CD14-positive monocyte (primary cell): ENCODE results near the gene SLC35C1. TPM values are rescaled to one million over a fixed set of nuclear protein-coding genes. Genes with fewer than 3 reads are reported as not detected.
A peak's percentile ranks its signal among the peaks of the same experiment; 100 is the strongest.
"Not testable (repeated sequence)": the region's sequence is repeated elsewhere in the genome, so short reads cannot be mapped to it uniquely, and the experiment has no call there.

Source experiments
- DNase-seq, 3 donors: peaks; one replicate each; pipeline ENCODE4 v3.0.0-alpha.2; 2011 to 2022
- H2AFZ ChIP-seq: 2 replicates; pipeline ENCODE4 v1.6.0; 2012; ENCODE audit warnings: mild to moderate bottlenecking, low read depth, low read length, inconsistent platforms; ENCODE audit not compliant: insufficient read depth, poor library complexity, severe bottlenecking
- H3K27ac ChIP-seq, 2 donors: 1 replicate in 1 of 2; 2 replicates in 1 of 2; pipeline ENCODE4 v1.5.1; 2012 to 2013; ENCODE audit warnings: low read length in 2 of 2, control low read depth in 1 of 2, inconsistent platforms in 1 of 2, low read depth in 1 of 2, mild to moderate bottlenecking in 1 of 2
- H3K27me3 ChIP-seq, 2 donors: one replicate each; pipeline versions ENCODE4 v1.6.0 to v1.6.1; 2011 to 2013; ENCODE audit warnings: low read length in 2 of 2; ENCODE audit not compliant: control insufficient read depth in 2 of 2, insufficient read depth in 2 of 2
- H3K36me3 ChIP-seq, 2 donors: replicated peaks in 1 of 2; 1 replicate in 1 of 2; 2 replicates in 1 of 2; pipeline versions ENCODE4 v1.5.1 to v1.6.1; 2012 to 2013; ENCODE audit warnings: low read length in 2 of 2, control low read depth in 1 of 2, inconsistent platforms in 1 of 2, mild to moderate bottlenecking in 1 of 2; ENCODE audit not compliant: insufficient read depth in 2 of 2, control insufficient read depth in 1 of 2
- H3K4me1 ChIP-seq, 2 donors: 1 replicate in 1 of 2; 2 replicates in 1 of 2; pipeline versions ENCODE4 v1.5.1 to v1.6.1; 2012 to 2013; ENCODE audit warnings: low read length in 2 of 2, control low read depth in 1 of 2, inconsistent platforms in 1 of 2, mild to moderate bottlenecking in 1 of 2, moderate library complexity in 1 of 2; ENCODE audit not compliant: insufficient read depth in 2 of 2, control insufficient read depth in 1 of 2
- H3K4me2 ChIP-seq: replicated peaks from 2 replicates; pipeline ENCODE3; 2012; ENCODE audit warnings: low read length, moderate library complexity, mild to moderate bottlenecking; ENCODE audit not compliant: poor library complexity, severe bottlenecking; ENCODE audit errors: extremely low read depth
- H3K4me3 ChIP-seq, 3 experiments: fragments of 200-600 bp in 1 of 3; sonication (generic) in 1 of 3; replicated peaks in 1 of 3; 1 replicate in 2 of 3; 2 replicates in 1 of 3; pipeline ENCODE4 v1.5.1; 2011 to 2013; ENCODE audit warnings: low read length in 3 of 3, mild to moderate bottlenecking in 3 of 3, control low read depth in 2 of 3, low read depth in 2 of 3, inconsistent platforms in 1 of 3, moderate library complexity in 1 of 3
- H3K79me2 ChIP-seq: 2 replicates; pipeline ENCODE4 v1.6.0; 2012; ENCODE audit warnings: mild to moderate bottlenecking, control low read depth, inconsistent platforms, low read length, moderate library complexity; ENCODE audit not compliant: insufficient read depth
- H3K9ac ChIP-seq: 2 replicates; pipeline ENCODE4 v1.6.0; 2017; ENCODE audit warnings: low read length, mild to moderate bottlenecking; ENCODE audit not compliant: insufficient read depth, poor library complexity, severe bottlenecking
- H3K9me3 ChIP-seq, 2 donors: replicated peaks in 1 of 2; 1 replicate in 1 of 2; 2 replicates in 1 of 2; pipeline versions ENCODE4 v1.5.1 to v1.6.1; 2012 to 2013; ENCODE audit warnings: low read length in 2 of 2, control low read depth in 1 of 2; ENCODE audit not compliant: control insufficient read depth in 1 of 2, insufficient read depth in 1 of 2
- H4K20me1 ChIP-seq: 2 replicates; pipeline ENCODE4 v1.6.0; 2012; ENCODE audit warnings: mild to moderate bottlenecking, low read length, control low read depth, moderate library complexity; ENCODE audit not compliant: insufficient read depth
- H3K27ac Mint-ChIP-seq, 7 donors: one replicate each; pipeline ENCODE4 v1.8.0; 2020; ENCODE audit warnings: mild to moderate bottlenecking in 7 of 7, mixed read lengths in 7 of 7, moderate library complexity in 6 of 7, inconsistent platforms in 2 of 7
- H3K27me3 Mint-ChIP-seq, 3 donors: one replicate each; pipeline ENCODE4 v1.8.0; 2021 to 2022; ENCODE audit warnings: low read depth in 3 of 3, mild to moderate bottlenecking in 3 of 3, mixed read lengths in 3 of 3, moderate library complexity in 3 of 3, inconsistent platforms in 1 of 3
- H3K36me3 Mint-ChIP-seq, 2 donors: one replicate each; pipeline ENCODE4 v1.8.0; 2020; ENCODE audit warnings: mixed read lengths in 2 of 2, inconsistent platforms in 1 of 2, mild to moderate bottlenecking in 1 of 2
- H3K4me1 Mint-ChIP-seq: one replicate; pipeline ENCODE4 v1.8.0; 2020; ENCODE audit warnings: mild to moderate bottlenecking, mixed read lengths
- H3K4me3 Mint-ChIP-seq, 2 donors: one replicate each; pipeline ENCODE4 v1.8.0; 2020; ENCODE audit warnings: mild to moderate bottlenecking in 2 of 2, mixed read lengths in 2 of 2, moderate library complexity in 1 of 2
- H3K9me3 Mint-ChIP-seq, 7 donors: one replicate each; pipeline ENCODE4 v1.8.0; 2020 to 2022; ENCODE audit warnings: mixed read lengths in 7 of 7, mild to moderate bottlenecking in 6 of 7, moderate library complexity in 6 of 7, inconsistent platforms in 2 of 7
- CTCF ChIP-seq: fragments of 200-600 bp; IDR thresholded peaks from one replicate; pipeline ENCODE4 v1.8.0; 2022; ENCODE audit warnings: antibody characterized with exemption, mild to moderate bottlenecking
- WGBS: methylation state at CpG from one replicate; pipeline ENCODE4 v1.1.5; 2013; ENCODE audit warnings: missing lambda C conversion rate; ENCODE audit not compliant: insufficient coverage; 5-methylcytosine and 5-hydroxymethylcytosine counted together
- intact Hi-C, 2 donors: fragments of 100-400 bp; cut with micrococcal nuclease; formaldehyde crosslinking; loops; one replicate each; pipeline versions ENCODE4 v1.15.0 to v1.15.1; 2023
- polyA plus RNA-seq, 3 donors: library from polyadenylated mRNA; depleted of rRNA in 1 of 3; unstranded in 2 of 3; stranded (reverse) in 1 of 3; fragments of 300-500 nt in 2 of 3; fragments of >200 nt in 1 of 3; fragmentation: Illumina TruSeq in 2 of 3; gene quantifications; 1 replicate in 2 of 3; 2 replicates in 1 of 3; pipeline ENCODE4 v1.2.3, GENCODE V29; 2012 to 2021

SLC35C1 gene
- polyA plus RNA-seq, 3 donors = 5.0 to 14.0 (median 12.8) TPM

DNA sequence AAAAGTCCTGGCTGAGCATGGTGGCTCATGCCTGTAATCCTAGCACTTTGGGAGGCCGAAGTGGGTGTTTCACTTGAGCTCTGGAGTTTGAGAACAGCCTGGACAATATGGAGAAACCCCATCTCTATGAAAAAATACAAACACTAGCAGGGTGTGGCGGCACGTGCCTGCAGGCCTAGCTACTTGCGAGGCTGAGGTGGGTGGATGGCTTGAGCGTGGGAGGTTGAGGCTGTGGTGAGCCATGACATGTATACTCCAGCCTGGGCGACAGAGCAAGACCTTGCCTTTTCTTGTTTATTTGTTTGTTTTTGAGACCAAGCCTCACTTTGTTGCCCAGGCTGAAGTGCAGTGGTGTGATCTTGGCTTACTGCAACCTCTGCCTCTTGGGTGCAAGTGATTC, 34.3 kb downstream of the SLC35C1 start:
- H3K27ac ChIP-seq = no peak overlapping the region
- H3K27ac Mint-ChIP-seq = no peak overlapping the region
- WGBS = 98% methylated on average over 5 of the region's 6 CpGs
- TF ChIP-seq CTCF = no peak
- no peaks in the 10 kb centered on the region for H3K36me3 ChIP-seq
- no peak overlapping the region for H2AFZ ChIP-seq
- peaks cover 8 to 32% (median 27%) of the 10 kb centered on the region in 3 donors for H3K27me3 Mint-ChIP-seq
- intact Hi-C loops = no loop called here
- H3K4me3 Mint-ChIP-seq = peak overlapping the region in 1 of 2 donors; percentile 20
- no peak overlapping the region for H3K4me3 ChIP-seq
- no peaks in the 10 kb centered on the region for H3K9me3 Mint-ChIP-seq
- H3K27me3 ChIP-seq = peaks cover 0 to 3% of the 10 kb centered on the region in 2 donors
- H3K36me3 Mint-ChIP-seq = no peaks in the 10 kb centered on the region
- H3K4me1 Mint-ChIP-seq = peaks cover 9% of the 10 kb centered on the region
- no peak for DNase-seq
- H3K9ac ChIP-seq = no peak overlapping the region
- peaks cover 6 to 7% of the 10 kb centered on the region in 2 donors for H3K4me1 ChIP-seq
- no peaks in the 10 kb centered on the region for H4K20me1 ChIP-seq
- H3K9me3 ChIP-seq = no peaks in the 10 kb centered on the region
- no peaks in the 10 kb centered on the region for H3K79me2 ChIP-seq
- H3K4me2 ChIP-seq = no peak overlapping the region

GRCh38 chr11:45840251-45840650, 35.3 kb downstream of the SLC35C1 start:
- H3K4me2 ChIP-seq = not testable (repeated sequence)

More at GRCh38 chr11:45840251-45840650, 35.3 kb downstream of the SLC35C1 start:
- H3K9ac ChIP-seq, DNase-seq, H2AFZ ChIP-seq, H3K36me3 ChIP-seq, H3K27ac ChIP-seq, H3K9me3 Mint-ChIP-seq, H3K27me3 ChIP-seq, H3K36me3 Mint-ChIP-seq, H3K79me2 ChIP-seq, H3K4me3 ChIP-seq, H3K9me3 ChIP-seq, H3K4me3 Mint-ChIP-seq, H3K27ac Mint-ChIP-seq, H4K20me1 ChIP-seq: not testable (repeated sequence)
- H3K4me1 ChIP-seq = peaks cover 10 to 11% of the 10 kb centered on the region in 2 donors
- intact Hi-C loops = loop anchor here in 1 of 2 donors (5.0 kb wide), 1 partner anchor 33 kb away; the partner anchor contains the start of gene SLC35C1
- Mint-ChIP-seq H3K4me1 (peaks cover 12% of the 10 kb centered on the region), H3K27me3 (peaks cover 8 to 27% (median 26%) of the 10 kb centered on the region in 3 donors)
- WGBS = 88% methylated on average over 11 of the region's 13 CpGs
